Measurements from ENCODE around the gene ZNF564.
A peak's percentile ranks its signal among the peaks of the same experiment; 100 is the strongest.
"Not testable (repeated sequence)": the region's sequence is repeated elsewhere in the genome, so short reads cannot be mapped to it uniquely, and the experiment has no call there.

The ZNF564 gene

DNA sequence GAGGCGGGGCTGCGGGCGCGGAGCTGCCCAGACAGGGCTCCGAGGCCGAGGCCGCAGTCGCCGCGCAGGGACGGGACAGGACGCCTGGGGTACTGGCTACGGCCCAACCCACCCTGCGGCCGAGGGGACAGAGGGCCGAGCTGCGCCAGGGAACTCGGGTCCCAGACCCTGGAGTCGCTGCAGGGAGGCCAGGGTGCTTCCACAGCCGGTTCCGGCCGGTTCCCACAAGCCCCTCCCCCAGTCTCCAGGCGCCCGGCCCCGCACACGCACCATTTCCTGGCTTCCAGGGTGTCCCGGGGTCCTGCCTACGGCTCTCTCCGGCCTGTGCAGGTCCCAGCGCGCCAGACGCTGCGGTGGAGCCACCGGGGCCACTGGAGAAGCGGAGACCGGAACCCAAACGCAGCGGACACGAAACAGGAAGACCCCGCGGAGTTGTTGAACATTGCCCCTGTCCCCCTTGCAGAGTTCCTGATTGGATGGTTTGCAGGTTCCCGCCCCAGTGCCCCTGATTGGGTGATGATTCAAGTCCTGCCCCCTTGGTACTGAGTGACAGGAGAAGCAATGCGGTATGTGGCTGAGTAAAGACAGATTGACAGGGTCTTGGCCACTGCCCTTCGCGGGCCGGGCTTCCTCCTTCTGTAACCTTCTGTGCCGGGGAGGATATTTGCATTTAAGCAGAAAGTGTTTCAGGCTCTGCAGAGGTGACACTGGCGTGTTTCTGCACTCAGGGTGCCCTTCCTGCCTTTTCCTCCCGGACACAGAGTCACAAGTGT is at the start of gene ZNF564:
ZNF564 (minus strand) TSS at position 423 of the 773 bp plus-strand sequence; CDS start at position 273, 150 bp downstream.
- no peaks in the 10 kb centered on the region for H3K9me3 ChIP-seq (ENCODE audit: control insufficient read depth in 1 of 2, low read length in 2 of 2)
- H3K27ac ChIP-seq (ENCODE audit: low read length), result peak within 1 kb of the TSS; percentile 89
- peak within 1 kb of the TSS; percentile 78 to 89 for H3K4me3 ChIP-seq (ENCODE audit: low read depth in 1 of 2, low read length in 2 of 2)
- H3K4me1 ChIP-seq (ENCODE audit: control insufficient read depth in 1 of 2, insufficient read depth in 2 of 2, low read length in 2 of 2), result peaks cover 0 to 17% of the 10 kb centered on the region in 2 donors
- H3K36me3 ChIP-seq (ENCODE audit: control insufficient read depth in 1 of 2, insufficient read depth in 2 of 2, low read length in 2 of 2), result peaks cover 4 to 6% of the 10 kb centered on the region in 2 donors
- no peaks in the 10 kb centered on the region for H3K27me3 ChIP-seq (ENCODE audit: low read depth, low read length)

DNA sequence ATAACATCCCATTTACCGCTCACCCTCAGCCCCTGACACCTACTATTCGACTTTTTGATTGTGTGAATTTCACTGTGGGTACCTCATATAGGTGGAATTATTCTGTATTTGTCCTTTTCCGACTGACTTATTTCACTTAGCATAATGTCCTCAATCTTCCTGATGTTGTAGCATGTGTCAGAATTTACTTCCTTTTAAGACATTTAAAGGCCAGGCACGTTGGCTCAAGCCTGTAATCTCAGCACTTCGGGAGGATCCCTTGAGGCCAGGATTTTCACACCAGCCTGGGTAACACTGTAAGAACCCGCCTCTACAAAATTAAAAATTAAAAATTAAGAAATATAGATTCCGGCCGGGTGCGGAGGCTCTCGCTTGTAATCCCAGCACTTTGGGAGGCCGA is 46.3 kb upstream of the ZNF564 start:
- Histone ChIP-seq H3K4me1 (ENCODE audit: control insufficient read depth in 1 of 2, insufficient read depth in 2 of 2, low read length in 2 of 2) (no peaks in the 10 kb centered on the region), H3K36me3 (ENCODE audit: control insufficient read depth in 1 of 2, insufficient read depth in 2 of 2, low read length in 2 of 2) (peaks cover 2 to 18% of the 10 kb centered on the region in 2 donors), H3K27me3 (ENCODE audit: low read depth, low read length) (no peaks in the 10 kb centered on the region), H3K27ac (ENCODE audit: low read length) (no peak overlapping the region), H3K9me3 (ENCODE audit: control insufficient read depth in 1 of 2, low read length in 2 of 2) (no peaks in the 10 kb centered on the region), H3K4me3 (ENCODE audit: low read depth in 1 of 2, low read length in 2 of 2) (no peak overlapping the region)

DNA sequence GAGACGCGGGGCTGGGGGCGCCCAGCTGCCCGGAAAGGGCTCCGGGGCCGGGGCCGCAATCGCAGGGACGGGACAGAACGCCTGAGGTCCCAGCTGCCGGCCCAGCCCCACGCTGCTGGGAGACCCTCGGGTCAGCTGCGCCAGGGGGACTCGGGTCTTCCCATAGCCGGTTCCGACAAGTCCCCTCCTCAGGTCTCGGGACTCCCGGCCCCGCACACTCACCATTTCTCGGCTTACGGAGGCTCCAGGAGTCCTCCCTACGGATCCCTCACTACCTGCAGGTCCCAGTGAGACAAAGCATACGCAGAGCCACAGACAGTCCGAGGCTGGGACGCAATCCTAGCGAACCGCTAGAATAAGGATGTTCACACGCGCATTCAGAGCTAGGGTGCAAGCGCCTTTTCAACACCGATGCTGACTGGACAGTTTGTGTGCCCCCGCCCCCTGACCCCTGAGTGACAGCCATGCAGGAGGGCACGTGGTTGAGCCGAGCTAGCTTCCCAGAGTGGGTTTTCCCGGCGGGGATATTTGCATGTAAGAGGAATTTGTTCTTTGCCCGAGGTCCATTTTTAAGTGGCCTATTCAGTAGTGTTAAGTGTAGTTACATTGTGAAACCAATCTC is 45.8 kb upstream of the ZNF564 start:
- peaks cover 2 to 16% of the 10 kb centered on the region in 2 donors for H3K36me3 ChIP-seq (ENCODE audit: control insufficient read depth in 1 of 2, insufficient read depth in 2 of 2, low read length in 2 of 2)
- H3K4me1 ChIP-seq (ENCODE audit: control insufficient read depth in 1 of 2, insufficient read depth in 2 of 2, low read length in 2 of 2), result no peaks in the 10 kb centered on the region
- H3K9me3 ChIP-seq (ENCODE audit: control insufficient read depth in 1 of 2, low read length in 2 of 2), result no peaks in the 10 kb centered on the region
- H3K27me3 ChIP-seq (ENCODE audit: low read depth, low read length), result no peaks in the 10 kb centered on the region
- no peak overlapping the region for H3K4me3 ChIP-seq (ENCODE audit: low read depth in 1 of 2, low read length in 2 of 2)
- no peak overlapping the region for H3K27ac ChIP-seq (ENCODE audit: low read length)

GRCh38 chr19:12596485-12596884 is 45.2 kb upstream of the ZNF564 start:
- no peak overlapping the region for H3K4me3 ChIP-seq (ENCODE audit: low read depth in 1 of 2, low read length in 2 of 2)

DNA sequence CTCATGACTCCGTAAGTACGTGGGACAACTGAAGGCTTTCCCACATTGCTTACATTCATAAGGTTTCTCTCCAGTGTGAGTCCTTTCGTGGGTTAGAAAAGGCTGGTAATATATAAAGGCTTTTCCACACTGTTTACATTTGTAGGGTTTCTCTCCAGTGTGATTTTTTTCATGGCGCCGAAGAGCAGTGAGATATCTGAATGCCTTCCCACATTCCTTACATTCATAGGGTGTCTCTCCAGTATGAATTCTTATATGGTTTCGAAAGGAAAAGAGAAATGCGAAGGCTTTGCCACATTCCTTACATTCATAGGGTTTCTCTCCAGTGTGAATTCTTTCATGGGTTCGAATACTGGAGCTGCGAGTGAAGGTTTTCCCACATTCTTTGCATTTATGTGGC is 29.8 kb upstream of the ZNF564 start:
- Histone ChIP-seq H3K27ac (ENCODE audit: low read length) (no peak overlapping the region), H3K36me3 (ENCODE audit: control insufficient read depth in 1 of 2, insufficient read depth in 2 of 2, low read length in 2 of 2) (peaks cover 23 to 38% of the 10 kb centered on the region in 2 donors), H3K9me3 (ENCODE audit: control insufficient read depth in 1 of 2, low read length in 2 of 2) (peaks cover 14 to 20% of the 10 kb centered on the region in 2 donors), H3K4me3 (ENCODE audit: low read depth in 1 of 2, low read length in 2 of 2) (peak overlapping the region in 1 of 2 donors; percentile 41), H3K27me3 (ENCODE audit: low read depth, low read length) (no peaks in the 10 kb centered on the region), H3K4me1 (ENCODE audit: control insufficient read depth in 1 of 2, insufficient read depth in 2 of 2, low read length in 2 of 2) (no peaks in the 10 kb centered on the region)

More at GRCh38 chr19:12596485-12596884, 45.2 kb upstream of the ZNF564 start:
- H3K27me3 ChIP-seq (ENCODE audit: low read depth, low read length), result no peaks in the 10 kb centered on the region
- peaks cover 2 to 18% of the 10 kb centered on the region in 2 donors for H3K36me3 ChIP-seq (ENCODE audit: control insufficient read depth in 1 of 2, insufficient read depth in 2 of 2, low read length in 2 of 2)
- no peak overlapping the region for H3K27ac ChIP-seq (ENCODE audit: low read length)
- no peaks in the 10 kb centered on the region for H3K9me3 ChIP-seq (ENCODE audit: control insufficient read depth in 1 of 2, low read length in 2 of 2)
- no peaks in the 10 kb centered on the region for H3K4me1 ChIP-seq (ENCODE audit: control insufficient read depth in 1 of 2, insufficient read depth in 2 of 2, low read length in 2 of 2)

DNA sequence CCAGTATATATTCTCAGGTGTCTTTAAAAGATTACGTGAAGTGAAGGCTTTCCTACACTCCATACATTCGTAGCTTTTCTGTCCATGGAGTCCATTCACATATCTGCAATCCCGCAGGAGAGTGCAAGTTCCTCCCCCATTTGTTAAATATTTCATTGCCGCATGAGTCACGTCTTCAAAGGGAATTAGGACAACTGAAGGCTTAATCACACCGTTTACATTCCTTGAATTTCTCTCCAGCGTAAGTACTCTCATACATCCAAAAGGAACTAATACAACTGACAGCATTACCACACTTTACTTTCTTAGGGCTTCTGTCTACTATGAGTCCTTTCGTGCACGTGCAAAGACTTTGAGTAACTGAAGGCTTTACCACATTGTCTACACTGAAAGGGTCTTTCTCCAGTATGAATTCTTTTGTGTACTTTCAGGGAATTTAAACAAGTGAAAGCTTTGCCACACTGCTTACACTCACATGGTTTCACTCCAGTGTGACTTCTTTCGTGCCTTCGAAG is 29.0 kb upstream of the ZNF564 start:
- peaks cover 23 to 38% of the 10 kb centered on the region in 2 donors for H3K36me3 ChIP-seq (ENCODE audit: control insufficient read depth in 1 of 2, insufficient read depth in 2 of 2, low read length in 2 of 2)
- H3K27ac ChIP-seq (ENCODE audit: low read length), result no peak overlapping the region
- H3K4me3 ChIP-seq (ENCODE audit: low read depth in 1 of 2, low read length in 2 of 2), result peak overlapping the region in 1 of 2 donors; percentile 41
- H3K4me1 ChIP-seq (ENCODE audit: control insufficient read depth in 1 of 2, insufficient read depth in 2 of 2, low read length in 2 of 2), result no peaks in the 10 kb centered on the region
- no peaks in the 10 kb centered on the region for H3K27me3 ChIP-seq (ENCODE audit: low read depth, low read length)
- peaks cover 14 to 20% of the 10 kb centered on the region in 2 donors for H3K9me3 ChIP-seq (ENCODE audit: control insufficient read depth in 1 of 2, low read length in 2 of 2)

DNA sequence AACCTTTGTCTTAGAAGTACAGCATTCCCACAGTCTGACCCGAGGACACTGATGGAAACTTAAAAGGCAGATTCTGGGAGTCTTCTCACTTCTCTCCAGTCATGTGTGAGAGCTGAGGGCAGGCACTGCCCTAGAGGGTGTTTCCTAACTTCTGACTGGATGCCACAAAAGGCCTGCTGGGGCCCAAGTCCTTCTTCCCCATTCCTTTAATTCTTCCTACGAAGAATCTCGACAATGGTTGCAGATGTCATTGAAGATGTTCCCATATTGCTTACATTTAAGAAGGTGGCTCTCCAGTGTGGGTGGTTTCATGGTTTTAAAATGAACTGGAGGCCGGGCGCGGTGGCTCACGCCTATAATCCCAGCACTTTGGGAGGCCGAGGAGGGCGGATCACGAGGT is 27.4 kb upstream of the ZNF564 start:
- Histone ChIP-seq H3K4me3 (ENCODE audit: low read depth in 1 of 2, low read length in 2 of 2) (no peak overlapping the region), H3K36me3 (ENCODE audit: control insufficient read depth in 1 of 2, insufficient read depth in 2 of 2, low read length in 2 of 2) (peaks cover 23 to 38% of the 10 kb centered on the region in 2 donors), H3K27ac (ENCODE audit: low read length) (no peak overlapping the region), H3K9me3 (ENCODE audit: control insufficient read depth in 1 of 2, low read length in 2 of 2) (peaks cover 14 to 20% of the 10 kb centered on the region in 2 donors), H3K27me3 (ENCODE audit: low read depth, low read length) (no peaks in the 10 kb centered on the region), H3K4me1 (ENCODE audit: control insufficient read depth in 1 of 2, insufficient read depth in 2 of 2, low read length in 2 of 2) (no peaks in the 10 kb centered on the region)

DNA sequence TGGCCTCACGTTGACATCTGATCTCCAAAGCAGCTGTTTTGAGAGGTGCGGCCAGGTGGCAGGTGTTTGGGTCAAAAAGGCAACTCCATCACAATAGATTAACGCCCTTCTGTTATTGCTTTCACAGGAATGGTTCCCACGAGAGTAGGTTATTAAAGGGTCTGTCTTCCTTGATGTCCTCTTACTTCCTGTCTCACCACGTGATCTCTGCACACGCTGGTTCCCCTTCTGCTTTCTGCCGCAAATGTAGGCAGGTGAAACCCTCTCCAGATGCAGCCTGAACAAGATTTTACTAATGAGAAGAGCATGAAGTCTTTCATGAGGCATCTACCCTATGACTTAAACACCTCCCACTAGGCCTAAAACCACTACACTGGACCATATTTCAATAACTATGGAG is 22.8 kb upstream of the ZNF564 start:
- Histone ChIP-seq H3K36me3 (ENCODE audit: control insufficient read depth in 1 of 2, insufficient read depth in 2 of 2, low read length in 2 of 2) (peaks cover 7 to 11% of the 10 kb centered on the region in 2 donors), H3K27ac (ENCODE audit: low read length) (no peak overlapping the region), H3K27me3 (ENCODE audit: low read depth, low read length) (no peaks in the 10 kb centered on the region), H3K4me1 (ENCODE audit: control insufficient read depth in 1 of 2, insufficient read depth in 2 of 2, low read length in 2 of 2) (no peaks in the 10 kb centered on the region), H3K9me3 (ENCODE audit: control insufficient read depth in 1 of 2, low read length in 2 of 2) (peaks cover 0 to 4% of the 10 kb centered on the region in 2 donors), H3K4me3 (ENCODE audit: low read depth in 1 of 2, low read length in 2 of 2) (no peak overlapping the region)

DNA sequence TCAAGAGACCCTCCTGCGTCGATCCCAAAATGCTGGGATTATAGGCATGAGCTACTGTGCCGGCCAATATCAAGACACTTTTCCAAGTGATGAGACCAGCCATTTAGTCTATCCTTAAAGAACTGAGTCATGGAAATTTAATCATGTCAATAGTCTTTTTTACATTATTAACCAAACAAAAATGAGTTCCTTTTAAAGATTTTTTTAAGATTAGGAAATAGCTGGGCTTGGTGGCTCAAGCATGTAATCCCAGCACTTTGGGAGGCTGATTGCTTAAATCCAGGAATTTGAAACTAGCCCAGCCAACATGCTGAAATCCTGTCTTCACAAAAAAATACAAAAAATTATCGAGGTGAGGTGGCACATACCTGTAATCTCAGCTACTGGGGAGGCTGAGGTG is 16.7 kb upstream of the ZNF564 start:
- Histone ChIP-seq H3K9me3 (ENCODE audit: control insufficient read depth in 1 of 2, low read length in 2 of 2) (no peaks in the 10 kb centered on the region), H3K27ac (ENCODE audit: low read length) (no peak overlapping the region), H3K27me3 (ENCODE audit: low read depth, low read length) (no peaks in the 10 kb centered on the region), H3K4me3 (ENCODE audit: low read depth in 1 of 2, low read length in 2 of 2) (no peak overlapping the region), H3K36me3 (ENCODE audit: control insufficient read depth in 1 of 2, insufficient read depth in 2 of 2, low read length in 2 of 2) (no peaks in the 10 kb centered on the region), H3K4me1 (ENCODE audit: control insufficient read depth in 1 of 2, insufficient read depth in 2 of 2, low read length in 2 of 2) (no peaks in the 10 kb centered on the region)

DNA sequence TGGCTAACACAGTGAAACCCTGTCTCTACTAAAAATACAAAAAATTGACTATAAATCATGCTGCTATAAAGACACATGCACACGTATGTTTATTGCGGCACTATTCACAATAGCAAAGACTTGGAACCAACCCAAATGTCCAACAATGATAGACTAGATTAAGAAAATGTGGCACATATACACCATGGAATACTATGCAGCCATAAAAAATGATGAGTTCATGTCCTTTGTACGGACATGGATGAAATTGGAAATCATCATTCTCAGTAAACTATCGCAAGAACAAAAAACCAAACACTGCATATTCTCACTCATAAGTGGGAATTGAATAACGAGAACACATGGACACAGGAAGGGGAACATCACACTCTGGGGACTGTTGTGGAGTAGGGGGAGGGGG is 15.1 kb upstream of the ZNF564 start:
- not testable (repeated sequence) for H3K27ac ChIP-seq (ENCODE audit: low read length); H3K9me3 ChIP-seq (ENCODE audit: control insufficient read depth in 1 of 2, low read length in 2 of 2); H3K27me3 ChIP-seq (ENCODE audit: low read depth, low read length); H3K4me3 ChIP-seq (ENCODE audit: low read depth in 1 of 2, low read length in 2 of 2); H3K36me3 ChIP-seq (ENCODE audit: control insufficient read depth in 1 of 2, insufficient read depth in 2 of 2, low read length in 2 of 2); H3K4me1 ChIP-seq (ENCODE audit: control insufficient read depth in 1 of 2, insufficient read depth in 2 of 2, low read length in 2 of 2)

DNA sequence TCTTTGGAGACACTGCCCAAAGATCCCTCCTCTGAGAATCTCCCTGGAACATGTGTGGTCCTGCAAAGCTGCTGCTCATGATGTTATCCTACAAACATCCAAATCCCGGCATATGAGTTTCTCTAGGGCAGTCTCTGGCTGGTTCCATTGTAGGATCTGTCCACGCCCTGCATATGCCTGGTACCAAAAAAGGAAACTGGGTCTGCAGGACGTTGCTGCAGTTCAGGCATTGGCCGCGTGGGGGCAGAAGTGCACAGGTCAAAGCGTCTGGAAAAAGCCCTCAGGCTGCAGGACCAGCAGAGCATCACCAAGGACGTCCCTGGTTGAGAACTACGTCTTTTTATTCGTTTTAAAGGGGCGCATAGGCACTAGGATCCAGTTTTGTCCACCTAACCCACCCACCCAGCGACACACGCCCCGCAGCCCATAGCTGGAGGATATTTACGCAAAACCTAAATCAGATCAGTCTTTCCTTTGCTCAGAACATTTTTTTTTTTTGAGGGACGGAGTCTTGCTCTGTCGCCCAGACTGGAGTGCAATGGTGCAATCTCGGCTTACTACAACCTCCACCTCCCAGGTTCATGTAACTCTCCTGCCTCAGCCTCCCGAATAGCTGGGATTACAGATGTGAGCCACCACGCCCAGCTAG is 12.9 kb upstream of the ZNF564 start:
- H3K4me1 ChIP-seq (ENCODE audit: control insufficient read depth in 1 of 2, insufficient read depth in 2 of 2, low read length in 2 of 2), result no peaks in the 10 kb centered on the region
- no peak overlapping the region for H3K27ac ChIP-seq (ENCODE audit: low read length)
- no peaks in the 10 kb centered on the region for H3K9me3 ChIP-seq (ENCODE audit: control insufficient read depth in 1 of 2, low read length in 2 of 2)
- no peaks in the 10 kb centered on the region for H3K27me3 ChIP-seq (ENCODE audit: low read depth, low read length)
- H3K36me3 ChIP-seq (ENCODE audit: control insufficient read depth in 1 of 2, insufficient read depth in 2 of 2, low read length in 2 of 2), result no peaks in the 10 kb centered on the region
- no peak overlapping the region for H3K4me3 ChIP-seq (ENCODE audit: low read depth in 1 of 2, low read length in 2 of 2)
